GM21529 (cell line): ENCODE measurements around the gene KRT75.

ENCODE experiments used
- ATAC-seq: cut with Tn5 transposase; IDR thresholded peaks from one replicate; pipeline ENCODE4 v1.9.1; 2021; ENCODE audit not compliant: unreplicated experiment

KRT75 gene

DNA sequence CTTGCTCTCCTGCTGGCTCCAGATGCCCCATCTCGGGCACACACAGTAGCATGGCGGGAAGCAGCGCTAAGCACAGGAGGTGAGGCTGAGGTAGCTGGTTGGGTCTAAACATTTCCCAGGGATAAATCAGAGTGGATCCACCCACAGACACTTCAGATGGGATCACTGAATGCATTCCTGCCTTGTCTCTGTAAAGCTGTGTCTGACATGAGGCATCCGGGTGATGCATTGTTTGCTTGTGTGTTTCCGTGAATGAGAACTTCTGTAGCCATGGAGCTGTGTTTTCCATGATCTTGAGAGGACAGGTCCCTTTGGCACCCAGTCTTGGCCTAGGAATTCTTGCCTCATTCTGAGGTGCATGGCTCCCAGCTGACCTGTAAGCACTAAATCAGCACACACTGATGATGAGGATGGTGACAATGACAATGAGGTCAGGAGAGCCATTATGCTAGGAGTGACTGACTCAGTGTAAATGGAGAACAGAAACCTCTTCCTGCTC lies 6.7 kb upstream of the KRT75 start:
- ATAC-seq = no peak

DNA sequence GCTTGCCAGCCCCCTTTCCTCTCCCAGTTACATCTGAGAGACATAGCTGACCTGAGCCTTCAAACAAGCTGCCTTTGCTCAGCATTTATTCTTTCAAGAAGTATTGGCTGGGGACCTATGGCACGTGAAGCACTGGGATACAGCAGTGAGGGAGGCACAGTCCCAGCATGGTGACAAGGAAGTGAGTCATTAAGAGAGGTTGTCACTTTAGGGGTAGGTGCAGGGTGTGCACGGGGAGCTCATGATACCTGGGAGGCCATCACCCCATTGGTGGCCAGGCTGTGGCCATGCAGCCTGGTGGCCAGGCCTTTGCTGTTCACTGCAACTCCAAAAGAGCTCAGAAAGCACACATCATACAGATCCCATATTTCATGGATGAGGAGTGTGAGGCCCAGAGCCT lies 5.7 kb upstream of the KRT75 start:
- ATAC-seq = no peak

GRCh38 chr12:52439420-52439819 lies 5.2 kb upstream of the KRT75 start:
- no peak for ATAC-seq

- ATAC-seq = no peak
Observed at GRCh38 chr12:52438305-52439301, 4.4 kb upstream of the KRT75 start.

DNA sequence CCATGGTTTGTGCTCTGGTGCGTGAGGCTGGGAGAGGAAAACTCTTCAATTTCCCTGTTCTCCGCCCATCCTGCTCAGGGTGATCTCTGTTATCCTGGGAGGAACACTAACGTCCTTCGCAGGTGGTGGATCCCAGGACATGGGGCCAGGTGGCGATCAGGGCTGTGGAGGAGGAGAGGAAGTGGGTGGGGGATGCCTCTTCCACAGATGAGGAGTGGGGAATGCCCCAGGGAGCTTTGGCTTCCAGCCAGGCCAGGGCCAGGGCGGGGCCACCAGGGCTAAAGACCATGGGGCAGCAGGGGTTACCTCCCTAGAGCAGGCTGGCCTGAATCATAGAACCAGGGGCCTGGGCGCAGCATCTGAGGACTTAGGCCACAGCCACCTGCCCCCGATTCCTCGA lies 3.3 kb upstream of the KRT75 start:
- no peak for ATAC-seq

DNA sequence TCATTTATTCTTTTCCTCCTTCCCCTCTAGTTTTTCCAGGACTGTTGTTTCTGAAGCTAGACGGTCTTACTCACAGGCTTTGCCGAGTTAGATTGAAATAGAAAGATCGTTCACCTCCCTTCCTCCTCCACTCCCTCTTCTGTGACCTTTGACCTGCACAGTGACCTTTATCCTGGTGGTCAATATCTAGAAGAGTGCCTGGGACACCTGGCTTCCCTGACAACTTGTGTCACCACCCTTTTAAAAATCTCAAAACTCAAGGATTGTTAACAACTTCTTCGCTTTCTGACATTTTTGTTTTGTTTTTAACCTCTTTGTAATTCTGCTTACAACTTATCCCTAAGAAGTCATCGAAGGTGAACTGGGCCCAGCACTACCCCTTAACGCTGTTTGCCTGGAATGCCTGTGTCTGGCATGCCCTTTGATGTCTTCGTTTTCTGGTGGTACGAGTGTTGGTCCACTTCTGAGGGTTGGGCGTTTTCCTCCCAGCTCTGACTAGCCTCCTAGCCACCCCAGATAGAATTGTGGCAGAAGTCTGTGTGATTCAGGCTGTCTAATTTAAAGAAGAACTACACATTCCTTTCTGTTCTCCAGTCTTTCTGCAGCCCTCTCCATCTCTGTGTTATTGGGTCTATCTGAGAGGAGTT lies 2.8 kb upstream of the KRT75 start:
- no peak for ATAC-seq

- no peak for ATAC-seq
Observed at GRCh38 chr12:52436000-52436827, 2.0 kb upstream of the KRT75 start.

DNA sequence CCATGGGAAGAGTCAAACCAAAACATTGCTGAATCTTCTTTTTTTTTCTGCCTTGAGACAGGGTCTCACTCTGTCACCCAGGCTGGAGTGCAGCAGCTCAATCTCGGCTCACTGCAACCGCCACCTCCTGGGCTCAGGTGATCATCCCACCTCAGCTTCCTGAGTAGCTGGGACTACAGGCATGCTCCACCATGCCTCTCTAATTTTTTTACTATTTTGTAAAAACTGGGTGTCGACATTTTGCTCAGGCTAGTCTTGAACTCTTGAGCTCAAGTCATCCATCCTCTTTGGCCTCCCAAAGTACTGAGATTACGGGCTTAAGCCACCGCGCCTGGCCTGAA lies 1.5 kb upstream of the KRT75 start:
- ATAC-seq = no peak

- ATAC-seq = no peak
Observed at GRCh38 chr12:52434760-52435530, 774 bp upstream of the KRT75 start.

DNA sequence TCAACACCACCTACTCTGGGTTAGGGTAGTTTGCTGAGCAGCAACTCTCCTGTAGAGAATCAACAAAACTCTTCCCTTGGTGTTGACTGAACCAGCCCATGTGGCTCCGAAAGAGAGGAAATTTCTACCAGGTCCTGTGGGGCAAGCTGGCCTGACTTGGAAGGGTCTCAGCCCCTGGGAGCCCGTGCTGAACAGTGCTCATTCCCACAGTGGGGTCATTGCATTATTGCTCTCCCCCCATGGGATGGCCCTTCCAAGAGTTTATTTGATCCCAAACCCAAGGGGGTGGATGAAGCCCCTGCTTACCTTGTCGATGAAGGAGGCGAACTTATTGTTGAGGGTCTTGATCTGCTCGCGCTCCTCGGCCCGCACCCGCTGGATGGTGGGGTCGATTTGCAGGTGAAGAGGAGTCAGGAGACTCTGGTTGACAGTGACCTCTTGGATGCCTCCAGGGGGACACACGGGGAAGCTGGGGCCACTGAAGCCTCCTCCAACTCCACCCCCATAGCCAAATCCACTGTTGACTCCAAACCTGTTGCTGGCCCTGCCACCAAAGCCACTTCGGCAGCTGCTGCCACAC lies 580 bp downstream of the KRT75 start:
- no peak for ATAC-seq

- no peak for ATAC-seq
Observed at GRCh38 chr12:52432559-52433207, 1.5 kb downstream of the KRT75 start.

DNA sequence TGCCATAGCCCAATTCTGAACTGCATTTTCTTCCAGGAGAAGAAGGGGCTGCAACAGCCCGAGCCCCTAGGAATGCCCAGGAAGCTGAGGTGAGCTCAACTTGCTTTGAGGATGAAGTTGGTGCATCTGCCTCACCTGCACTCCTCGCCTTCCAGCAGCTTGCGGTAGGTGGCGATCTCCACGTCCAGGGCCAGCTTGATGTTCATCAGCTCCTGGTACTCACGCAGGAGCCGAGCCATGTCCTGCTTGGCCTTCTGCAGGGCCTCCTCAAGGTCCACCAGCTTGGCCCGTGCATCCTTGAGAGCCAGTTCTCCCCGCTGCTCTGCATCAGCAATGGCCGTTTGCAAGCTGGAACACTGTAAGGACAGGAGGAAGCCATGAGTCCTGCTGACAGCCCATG lies 6.0 kb downstream of the KRT75 start:
- ATAC-seq = no peak

DNA sequence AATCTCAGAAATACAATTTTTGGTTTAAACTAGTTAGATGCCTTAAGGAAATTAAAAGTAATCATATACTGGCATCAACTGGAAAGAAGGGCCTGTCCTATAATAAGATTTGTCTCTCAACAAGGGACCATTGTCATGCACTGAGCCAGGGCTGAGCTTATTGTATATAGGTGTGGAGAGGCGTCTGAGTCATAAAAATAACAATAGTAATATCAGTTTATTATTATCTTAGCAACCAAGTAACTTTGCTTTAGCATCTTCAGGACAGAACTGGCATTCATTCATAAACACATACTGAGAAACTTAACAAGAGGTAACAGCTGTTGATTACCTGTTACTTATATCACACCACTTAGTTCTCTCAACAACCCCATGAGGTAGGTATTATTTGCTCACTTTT lies 7.1 kb downstream of the KRT75 start:
- ATAC-seq = no peak

DNA sequence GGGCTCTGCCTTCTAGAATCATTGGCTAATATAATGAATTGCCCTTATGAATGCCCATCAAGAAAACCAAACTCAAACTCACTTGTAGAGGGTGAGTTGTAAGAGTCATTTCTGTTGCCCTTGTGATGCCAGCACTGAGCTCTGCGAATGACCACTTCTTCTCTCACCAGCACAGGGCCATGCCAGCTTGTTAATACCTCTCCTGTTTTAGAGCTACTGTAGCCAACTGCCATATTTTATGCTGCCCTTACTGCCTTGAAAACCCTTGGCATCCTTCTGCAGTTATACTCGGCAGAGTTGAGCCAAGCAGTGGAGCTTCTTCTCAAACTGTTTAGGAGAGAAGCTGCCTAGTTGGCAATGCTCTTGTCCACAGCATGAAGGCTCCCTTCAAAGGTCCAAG lies 8.1 kb downstream of the KRT75 start:
- no peak for ATAC-seq

DNA sequence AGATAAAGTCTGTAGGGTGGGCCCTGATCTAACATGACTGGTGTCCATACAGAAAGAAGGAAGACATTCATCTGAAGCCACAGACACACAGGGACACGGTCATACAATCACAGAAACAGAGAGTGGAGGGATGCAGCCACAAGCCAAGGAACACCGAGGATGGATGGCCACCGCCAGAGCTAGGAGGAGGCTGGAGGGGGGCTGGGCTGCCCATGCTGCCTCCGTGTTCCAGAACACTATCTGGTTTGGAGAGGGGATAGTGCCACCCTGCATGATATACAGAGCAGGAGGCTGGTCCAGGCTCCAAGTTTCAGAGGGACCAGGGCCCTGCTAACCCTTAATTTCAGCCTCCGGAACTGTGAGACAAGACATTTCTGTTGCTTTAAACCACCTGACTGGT lies 8.7 kb downstream of the KRT75 start:
- no peak for ATAC-seq

GRCh38 chr12:52423661-52424500 lies 10.3 kb downstream of the KRT75 start:
- no peak for ATAC-seq

DNA sequence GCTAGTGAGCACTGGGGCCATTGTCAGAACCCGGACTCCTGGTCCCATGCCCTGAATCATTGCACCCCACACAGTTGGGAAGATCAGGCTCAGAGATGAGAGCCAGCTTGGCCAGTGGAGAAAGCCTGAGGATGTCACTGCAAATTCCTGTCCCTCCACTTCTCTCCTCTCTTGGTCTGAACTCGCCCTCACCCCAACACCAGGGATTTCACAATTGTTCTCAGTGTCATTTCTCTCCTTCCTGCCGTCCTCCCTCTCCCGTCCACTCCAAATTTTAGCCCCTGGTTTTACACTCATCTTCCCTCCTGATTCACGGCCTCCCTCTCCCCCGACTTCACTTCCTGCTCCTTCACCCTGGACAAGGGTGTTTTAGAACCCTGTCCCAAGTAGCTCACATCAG lies 11.1 kb downstream of the KRT75 start:
- no peak for ATAC-seq

GRCh38 chr12:52419656-52420055 lies 14.5 kb downstream of the KRT75 start:
- no peak for ATAC-seq

- no peak for ATAC-seq
Observed at GRCh38 chr12:52418576-52419110, 15.5 kb downstream of the KRT75 start.
